ENCODE results near the gene LYPLAL1.

The LYPLAL1 gene

DNA sequence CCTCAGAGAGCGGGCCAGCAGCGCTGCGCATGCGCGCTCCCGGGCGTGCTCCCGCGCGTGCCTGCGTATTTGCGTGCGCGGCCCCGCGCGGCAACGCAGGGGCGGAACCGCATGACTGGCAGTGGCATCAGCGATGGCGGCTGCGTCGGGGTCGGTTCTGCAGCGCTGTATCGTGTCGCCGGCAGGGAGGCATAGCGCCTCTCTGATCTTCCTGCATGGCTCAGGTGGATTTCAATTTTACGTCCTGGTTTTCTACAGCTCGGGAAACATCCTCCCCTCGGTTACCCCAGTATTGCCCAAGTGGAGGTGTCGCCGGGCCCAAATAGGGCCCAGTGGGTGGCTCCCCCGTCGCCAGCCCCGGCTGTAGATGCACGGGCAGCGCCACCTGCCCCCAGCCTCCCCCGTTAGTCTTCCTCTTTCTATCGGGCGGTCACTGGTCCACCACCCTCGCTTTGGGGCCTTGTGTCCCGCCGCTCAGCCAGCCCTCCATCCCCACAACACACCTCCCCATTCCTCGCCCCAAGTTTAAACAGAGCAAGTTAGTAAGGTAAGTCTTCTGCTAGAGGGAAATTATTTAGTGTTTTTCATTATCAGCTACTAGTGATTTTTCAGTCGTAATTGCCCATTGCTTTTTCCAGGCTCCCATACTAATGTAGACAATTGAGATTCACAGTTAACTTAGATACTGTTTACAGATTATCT lies at the start of gene LYPLAL1:
Gene LYPLAL1 (plus strand): TSS at position 121 of the 702 bp plus-strand sequence. CDS start 13 bp downstream, at position 134.
- peak; percentile 84 for DNase-seq

DNA sequence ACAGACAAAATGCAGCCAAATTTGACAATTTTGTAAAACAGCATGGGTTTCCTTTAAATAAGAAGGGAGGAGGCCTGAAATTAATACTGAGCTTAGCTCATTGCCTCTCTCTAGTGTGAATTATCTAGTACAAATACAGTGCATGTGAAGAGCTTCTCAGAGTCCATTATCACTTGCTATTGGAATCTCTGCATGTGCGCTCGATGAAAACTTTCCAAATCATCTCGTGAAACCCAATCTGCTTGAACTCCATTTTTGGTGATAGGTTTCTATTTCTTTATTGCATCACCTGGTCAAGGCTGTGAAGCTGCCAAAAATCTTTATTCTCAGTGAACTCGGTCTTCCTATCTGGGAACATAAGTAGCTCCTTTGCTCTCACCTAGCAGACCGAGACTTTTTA lies 49.5 kb upstream of the LYPLAL1 start:
- DNase-seq, result no peak

DNA sequence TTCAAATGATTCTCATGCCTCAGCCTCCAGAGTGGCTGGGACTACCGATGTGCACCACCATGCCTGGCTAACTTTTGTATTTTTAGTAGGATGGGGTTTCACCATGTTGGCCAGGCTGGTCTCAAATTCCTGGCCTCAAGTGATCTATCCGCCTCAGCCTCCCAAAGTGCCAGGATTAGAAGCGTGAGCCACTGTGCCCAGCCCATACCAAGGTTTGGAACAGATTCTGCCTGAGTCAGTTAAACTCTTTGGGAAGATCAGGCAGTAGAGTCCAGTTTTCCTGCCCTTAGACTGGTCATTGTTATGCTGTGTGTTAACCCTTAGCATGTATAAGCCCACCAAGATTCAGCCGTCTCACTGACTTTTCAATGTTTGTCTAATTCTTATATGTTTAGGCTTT lies 48.3 kb upstream of the LYPLAL1 start:
- DNase-seq, result no peak

DNA sequence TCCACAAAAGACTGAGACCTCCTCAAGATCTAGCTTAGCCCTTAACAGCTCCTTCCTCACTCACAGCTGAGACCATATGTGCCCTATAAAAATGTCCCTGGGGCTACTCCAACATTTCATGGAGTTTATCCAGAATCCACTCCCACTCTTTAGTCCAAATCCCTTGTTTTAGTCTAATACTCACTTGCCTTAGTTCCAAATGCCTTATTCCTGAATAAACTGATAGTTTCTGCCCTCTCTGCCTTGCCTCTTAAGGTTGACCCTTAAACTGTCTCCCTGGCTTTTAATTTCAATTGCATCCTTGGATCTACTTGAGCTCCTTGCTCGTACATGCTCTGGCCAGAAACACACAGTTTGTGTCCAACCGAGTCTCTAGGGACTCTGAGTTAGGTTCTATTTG lies 47.3 kb upstream of the LYPLAL1 start:
- DNase-seq, result no peak

DNA sequence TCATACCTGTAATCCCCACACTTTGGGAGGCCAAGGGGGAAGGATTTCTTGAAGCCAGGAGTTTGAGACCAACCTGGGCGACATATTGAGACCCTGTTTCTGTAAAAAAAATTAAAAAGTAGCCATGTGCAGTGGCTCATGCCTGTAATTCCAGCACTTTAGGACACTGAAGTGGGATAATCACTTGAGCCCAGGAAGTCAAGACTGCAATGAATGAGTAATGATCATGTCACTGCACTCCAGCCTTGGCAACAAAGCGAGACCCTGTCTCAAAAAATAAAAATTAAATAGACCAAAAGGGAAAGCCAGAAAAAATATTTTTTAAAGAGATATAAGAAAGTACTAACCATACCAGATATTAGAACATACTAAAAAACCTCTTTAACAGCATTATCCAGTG lies 44.7 kb upstream of the LYPLAL1 start:
- no peak for DNase-seq

DNA sequence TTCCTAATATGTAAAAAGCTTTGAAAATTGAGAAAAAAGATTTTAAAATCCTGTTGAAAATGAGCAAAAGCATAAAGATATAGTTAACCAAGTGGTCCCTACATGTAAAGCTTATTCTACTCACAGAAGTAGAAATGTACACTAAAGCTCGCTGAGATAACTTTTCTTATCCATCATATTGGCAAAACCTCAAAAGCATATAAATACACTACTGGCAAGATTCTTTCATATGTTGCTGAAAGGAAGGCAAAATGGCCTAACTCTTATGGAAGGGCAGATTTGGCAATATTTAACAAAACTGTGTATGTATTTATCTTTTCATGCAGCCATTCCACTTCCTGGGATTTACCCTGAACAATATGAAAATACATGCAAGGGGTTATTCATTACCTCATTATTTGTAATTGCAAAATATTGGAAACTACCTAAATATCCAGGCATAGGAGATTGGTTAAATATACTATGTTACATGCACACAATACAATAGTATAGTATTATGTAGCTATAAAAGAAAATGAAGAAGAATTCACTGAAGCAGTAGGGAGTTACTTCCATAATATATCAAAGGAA lies 43.2 kb upstream of the LYPLAL1 start:
- no peak for DNase-seq

DNA sequence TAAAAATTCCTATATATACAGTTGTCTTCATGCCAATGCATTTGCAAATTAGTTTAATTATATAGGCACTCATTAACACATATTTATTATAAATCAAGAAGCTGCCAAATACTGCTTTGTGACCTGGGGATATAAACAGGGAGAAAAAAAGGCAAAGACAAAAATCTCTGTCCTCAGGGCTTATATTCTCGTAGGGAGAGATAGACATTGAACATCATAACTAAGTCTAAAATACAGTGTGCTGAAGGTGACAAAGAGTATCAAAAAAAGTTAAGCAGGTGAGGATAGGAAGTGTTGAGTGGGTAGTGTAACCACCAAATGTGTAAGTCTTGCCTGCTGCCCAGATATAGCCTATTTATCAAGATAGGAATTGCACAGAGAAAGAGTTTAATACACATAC lies 40.7 kb upstream of the LYPLAL1 start:
- no peak for DNase-seq

DNA sequence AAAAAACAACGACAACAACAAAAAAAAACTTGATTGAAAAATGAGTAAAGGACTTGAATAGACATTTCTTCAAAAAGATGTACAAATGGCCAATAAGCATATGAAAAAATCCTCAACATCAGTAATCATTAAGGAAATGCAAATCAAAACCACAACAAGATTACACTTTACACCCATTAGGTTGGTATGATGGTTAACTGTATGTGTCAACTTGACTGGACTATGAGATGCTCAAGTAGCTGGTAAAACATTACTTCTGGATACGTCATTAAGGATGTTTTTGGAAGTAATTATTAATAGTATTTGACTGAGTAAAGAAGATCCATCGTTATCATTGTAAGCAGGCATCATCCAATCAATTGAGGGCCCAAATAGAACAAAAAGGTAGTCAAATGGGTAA lies 34.9 kb upstream of the LYPLAL1 start:
- no peak for DNase-seq

DNA sequence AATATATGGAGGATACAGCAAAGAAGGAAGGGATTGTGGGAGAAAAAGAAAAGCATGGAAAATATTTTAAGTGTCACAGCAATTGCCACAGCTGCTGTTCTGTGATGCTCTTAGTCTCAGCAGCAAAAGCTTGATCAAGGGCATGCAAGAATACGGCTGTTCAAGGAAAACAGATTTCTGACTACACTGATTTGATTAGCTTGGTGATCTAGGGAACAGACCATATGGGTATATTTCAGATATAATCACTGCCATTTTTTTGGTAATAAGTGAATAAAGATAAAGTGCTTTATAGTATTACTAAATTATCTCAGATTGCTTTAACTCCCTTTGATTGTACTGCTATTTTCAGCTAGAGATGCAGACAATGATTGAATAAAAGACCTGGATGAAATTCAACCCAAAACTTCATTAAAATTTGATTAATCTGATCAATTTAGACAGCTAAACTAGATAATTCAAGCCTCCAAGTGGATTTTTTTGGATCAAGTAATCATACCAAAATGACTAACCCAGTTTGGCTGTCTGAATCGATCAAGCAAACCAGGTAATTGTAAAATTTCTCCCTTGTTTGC lies 33.3 kb upstream of the LYPLAL1 start:
- DNase-seq, result no peak

DNA sequence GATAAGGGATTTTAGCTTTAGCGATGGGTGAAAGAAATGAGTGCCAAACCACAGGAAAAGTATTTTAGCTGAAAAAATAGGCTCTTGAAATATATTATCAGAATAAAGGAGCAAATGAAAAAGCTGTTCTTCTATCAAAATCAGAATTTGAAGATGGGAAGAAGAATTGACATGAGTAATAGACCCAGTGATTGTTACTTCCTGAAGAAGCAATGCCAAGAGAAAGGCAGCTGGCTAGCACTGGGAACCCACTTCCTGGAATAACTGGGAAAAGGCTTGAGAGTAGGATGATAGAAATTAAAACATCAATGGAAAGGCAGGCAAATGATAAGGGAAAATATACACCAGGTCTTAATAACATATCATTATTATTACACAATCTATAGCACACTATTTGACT lies 29.9 kb upstream of the LYPLAL1 start:
- DNase-seq, result no peak

DNA sequence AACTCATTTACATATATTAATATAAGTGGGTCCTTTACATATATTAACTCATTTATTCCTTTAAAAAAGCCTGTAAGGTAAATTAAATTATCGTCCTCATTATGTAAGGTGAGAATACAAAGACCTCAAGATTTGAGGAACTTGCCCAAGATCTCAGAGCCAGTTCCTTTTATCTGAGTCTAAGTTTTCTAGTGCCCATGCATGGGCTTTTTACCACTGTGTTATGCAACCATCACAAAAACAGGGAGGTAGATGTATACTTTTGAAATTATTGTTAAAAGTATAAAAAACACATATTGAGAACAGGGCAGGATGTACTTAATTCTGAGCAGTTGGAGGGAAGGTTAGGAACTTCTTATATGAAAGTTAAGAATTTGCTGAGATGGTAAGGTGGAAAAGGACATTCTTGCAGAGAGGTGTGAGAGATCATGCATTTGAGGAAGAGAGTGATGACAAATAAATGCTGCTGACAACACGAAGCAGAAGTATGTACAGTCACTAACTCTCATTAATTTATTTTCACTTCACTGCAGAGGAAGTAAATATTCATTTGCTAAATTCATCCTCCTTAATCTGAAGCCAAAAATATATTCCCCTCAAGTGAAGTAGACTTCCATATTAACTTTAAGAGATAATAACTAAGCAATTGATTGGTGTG lies 28.9 kb upstream of the LYPLAL1 start:
- no peak for DNase-seq

DNA sequence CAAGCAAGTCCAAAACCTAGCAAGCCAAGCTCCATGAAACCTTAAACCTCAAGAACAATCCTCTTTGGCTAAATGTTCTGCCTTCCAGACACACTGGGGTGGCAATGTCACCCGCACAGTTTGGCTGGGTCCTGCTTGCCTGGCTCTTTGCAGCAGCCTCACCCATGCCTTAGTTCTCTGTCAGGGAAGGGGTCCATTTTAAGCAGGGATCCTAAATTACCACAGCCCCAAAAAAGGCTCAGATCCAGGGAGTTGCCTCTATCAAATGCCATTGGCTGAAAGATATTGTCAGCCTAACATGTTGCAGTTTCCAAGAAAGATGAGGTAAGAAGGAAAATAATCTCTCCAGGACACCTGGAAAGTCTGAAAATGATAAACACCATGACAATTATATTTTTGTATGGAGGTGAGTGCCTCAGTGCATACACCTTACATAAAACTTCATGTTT lies 26.1 kb upstream of the LYPLAL1 start:
- no peak for DNase-seq

DNA sequence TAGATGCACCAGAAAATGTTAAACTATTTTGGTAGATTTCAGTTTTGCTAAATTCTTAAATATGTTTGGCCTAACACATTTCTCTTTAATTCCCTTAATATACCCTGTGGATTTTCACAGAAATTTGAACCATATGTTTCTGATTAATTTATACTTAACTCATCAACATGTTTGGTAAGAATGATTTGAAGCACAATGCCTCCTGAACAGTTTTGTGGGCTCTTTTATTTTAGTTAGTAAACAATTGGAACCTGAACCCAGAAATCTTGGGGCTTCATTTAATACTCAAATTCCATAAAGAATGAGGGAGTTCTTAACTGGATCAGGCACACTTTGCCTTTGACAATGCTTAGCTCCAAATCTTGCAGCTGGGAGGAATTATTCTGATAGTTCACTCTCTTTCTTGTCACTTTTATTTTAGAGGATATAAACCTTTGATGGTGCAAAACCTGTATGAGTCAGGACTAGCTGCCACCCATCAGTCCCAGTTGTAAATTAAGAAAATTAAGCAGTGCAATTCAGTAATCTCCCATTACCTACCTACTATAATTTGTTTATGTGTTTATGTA lies 24.6 kb upstream of the LYPLAL1 start:
- no peak for DNase-seq

DNA sequence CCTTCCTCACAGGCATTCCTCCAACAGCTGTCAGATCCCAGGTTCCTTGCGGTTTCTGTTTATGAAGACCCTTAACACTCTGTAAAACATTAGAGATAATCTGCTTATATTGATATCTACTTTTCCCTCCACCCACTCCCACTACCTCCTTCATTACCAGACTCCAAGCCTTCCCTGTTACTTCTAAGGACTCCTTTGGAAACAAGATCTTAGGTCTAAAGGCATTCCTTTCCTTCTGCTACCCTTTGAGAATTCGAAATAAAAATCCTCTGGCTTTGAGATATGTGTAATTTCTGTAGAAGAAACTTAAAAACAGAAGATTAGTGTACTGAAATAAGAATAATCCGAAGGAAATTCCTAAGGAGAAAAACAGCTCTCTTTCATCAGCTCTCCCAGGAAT lies 23.7 kb upstream of the LYPLAL1 start:
- no peak for DNase-seq

DNA sequence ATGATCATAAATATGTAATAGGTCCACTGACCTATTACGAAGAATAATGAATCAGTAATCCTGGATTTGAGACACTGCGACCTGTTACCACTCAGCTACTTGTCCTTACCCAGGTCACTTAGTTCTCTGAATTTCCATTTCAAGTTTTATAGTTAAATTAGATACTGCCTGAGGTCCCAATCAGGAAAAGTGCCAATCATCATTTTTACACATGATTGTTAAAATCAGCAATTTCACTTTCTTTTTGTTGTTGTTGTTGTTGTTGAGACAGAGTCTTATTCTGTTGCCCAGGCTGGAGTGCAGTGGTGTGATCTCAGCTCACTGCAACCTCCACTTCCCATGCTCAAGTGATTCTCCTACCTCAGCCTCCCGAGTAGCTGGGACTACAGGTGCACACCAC lies 22.8 kb upstream of the LYPLAL1 start:
- no peak for DNase-seq

DNA sequence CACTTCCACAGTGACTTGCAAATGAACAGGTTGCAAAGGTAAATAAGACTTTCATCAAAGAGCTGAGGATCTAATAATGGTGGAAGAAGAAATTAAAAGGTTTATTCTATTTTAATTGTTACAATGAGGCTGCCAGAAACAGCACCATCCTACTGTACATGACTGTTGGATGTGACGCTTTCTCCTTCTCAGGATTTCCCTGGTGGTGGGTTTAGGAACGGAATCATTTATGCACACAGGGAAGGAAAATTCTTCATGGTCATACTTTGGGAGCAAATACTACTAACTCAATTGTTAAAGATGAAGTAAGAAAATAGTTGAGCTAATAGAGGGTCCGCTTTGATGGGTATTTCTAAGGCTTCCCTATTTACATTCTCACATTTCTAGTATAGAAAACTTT lies 22.2 kb upstream of the LYPLAL1 start:
- no peak for DNase-seq

DNA sequence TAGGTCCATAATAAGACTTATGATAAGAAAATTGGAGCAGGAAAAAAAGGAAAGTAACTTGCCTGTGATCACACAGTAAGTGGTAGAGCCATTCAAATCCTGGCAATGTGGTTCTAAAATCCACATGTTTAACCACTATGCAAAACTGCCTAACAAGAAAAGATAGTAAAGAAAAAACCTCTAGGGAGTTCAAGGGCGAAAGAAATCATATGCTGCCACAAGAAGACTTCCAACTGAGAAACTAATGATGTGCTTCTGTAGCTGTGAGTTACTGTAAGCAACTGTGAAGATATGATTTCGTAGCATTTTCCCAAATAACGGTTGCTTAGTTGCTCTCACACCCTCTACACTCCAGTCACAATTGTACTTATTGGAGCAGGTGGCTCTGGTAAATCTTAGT lies 20.9 kb upstream of the LYPLAL1 start:
- DNase-seq, result no peak

DNA sequence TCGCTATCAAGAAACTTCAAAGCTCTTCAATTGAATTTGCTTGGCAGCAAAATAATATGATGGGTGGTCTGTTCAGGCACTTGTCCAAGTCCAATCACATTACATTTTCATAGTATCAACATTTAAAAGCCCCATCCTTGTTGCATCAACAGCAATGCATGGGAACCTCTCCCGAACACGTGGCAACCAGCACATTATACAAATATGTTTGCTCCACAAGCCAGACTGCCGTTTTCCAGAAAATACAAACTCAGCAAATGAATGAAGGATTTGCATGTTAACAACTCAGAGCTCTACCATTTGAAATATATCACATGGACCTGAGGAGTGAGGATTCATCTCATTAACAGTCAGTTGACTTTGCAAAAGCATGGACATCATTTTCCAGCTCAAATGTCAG lies 20.0 kb upstream of the LYPLAL1 start:
- DNase-seq, result no peak

DNA sequence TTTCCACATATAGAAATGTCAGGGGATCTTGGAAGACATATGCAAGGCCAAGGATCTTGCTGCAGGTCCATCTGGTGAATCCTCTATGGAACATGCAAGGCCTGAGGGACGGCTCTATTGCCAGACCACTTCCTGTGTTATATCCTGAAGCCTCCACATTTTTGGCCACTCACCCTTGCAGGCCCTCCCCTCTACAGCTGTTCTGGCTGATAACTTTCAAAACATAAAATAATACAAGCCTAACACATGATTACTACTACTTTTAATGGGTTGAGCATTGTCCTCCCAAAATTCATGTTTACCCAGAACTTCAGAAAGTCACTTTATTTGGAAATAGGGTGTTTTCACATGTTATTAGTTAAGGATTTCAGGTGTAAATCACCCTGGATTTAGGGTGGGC lies 18.5 kb upstream of the LYPLAL1 start:
- DNase-seq, result no peak

DNA sequence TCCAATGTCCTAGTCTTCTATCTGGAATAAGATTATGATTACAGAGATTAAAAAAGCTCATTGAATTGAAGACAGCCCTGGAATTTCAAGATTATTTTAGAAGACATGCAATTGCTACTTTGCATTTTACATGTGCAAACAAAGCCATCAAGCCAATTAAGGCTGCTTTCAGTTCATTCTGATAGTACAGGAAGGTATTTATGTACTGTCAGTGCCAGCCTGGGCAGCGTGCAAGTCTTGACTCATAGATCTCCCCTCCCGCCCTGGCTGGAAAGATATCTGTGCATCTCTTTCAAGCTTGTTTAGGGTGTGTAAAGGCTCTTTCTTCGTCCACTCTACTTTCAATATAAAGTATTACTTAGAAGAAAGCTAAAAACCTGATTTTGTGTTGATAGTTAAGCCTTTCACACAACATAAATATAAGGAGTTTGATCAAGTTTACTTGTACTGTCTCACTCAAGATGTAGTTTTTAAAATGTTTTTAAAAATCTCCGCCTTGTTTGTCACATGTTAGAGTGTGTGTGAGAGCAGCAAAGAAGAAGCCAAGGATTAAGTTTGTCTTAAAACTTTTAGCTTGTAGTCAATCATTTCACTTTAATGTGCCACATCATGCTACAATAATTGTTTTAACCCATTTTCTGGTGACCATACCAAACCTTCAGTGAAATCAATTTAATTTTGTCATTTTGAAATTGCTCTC lies 13.6 kb upstream of the LYPLAL1 start:
- DNase-seq, result no peak

DNA sequence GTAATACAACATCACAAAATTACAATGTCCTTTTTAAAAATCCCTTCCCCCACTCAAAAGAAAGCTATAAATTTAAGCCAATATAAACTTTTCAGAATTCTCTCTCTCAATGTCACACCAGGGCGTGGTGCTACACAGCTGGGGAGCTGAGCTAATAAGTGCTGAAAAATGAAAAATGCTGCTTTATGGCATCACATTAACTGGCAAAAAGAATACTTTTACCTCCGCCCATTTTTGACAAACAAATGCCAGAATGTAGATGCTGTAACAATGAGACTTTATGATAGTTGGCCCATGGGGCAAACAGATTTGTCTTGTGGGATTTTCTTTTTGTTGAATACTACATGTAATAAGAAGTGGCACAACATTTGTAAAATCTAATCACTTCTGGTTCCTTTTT lies 12.7 kb upstream of the LYPLAL1 start:
- DNase-seq, result no peak

DNA sequence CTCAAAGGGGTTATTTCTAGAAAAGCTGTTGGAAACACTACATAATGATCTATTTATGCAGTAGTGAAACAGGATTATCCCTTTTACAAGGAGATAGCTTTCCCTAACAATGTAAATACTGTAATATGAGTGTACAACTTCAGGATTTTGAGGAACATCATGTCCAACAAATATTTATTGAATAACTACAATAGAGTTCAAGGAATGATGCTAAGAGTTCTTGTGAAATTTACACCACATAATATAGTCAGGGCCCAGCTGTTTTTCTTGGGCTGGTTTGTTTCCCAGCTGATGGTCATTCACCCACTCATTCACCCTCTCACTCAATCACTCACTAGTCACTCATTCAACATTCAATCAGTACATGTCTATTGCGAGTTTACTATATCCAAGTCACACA lies 12.3 kb upstream of the LYPLAL1 start:
- DNase-seq, result no peak

DNA sequence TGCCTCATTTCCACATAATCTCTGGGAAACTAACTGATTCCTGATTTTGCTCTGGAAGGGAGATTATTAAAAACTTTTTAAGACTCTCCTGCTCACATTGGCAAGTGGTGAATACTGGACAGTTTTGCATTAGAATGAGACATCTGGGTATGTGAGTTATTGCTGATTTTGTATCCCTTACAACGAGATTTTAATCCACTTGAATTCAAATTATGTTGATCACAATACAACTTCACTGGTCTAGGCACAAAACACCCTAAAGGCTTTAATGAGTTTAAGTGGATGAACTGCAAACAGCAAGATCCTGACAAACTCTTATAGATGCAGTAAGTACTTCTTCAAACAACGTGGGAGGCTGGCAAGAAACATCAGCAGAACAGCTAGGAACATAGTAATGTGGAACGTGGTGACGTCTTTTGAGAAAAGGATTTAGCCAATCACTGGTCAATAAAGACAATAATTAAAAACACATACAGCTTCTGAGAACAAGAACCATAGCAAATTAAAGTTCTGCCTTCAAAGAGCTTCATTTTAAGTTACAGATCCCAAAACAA lies 10.2 kb upstream of the LYPLAL1 start:
- DNase-seq, result no peak
